HG02623 (cell line): ENCODE measurements around the gene EIF4B.

ENCODE experiments used
- ATAC-seq: cut with Tn5 transposase; IDR thresholded peaks from one replicate; pipeline ENCODE4 v1.9.1; 2021; ENCODE audit warnings: moderate library complexity; ENCODE audit not compliant: unreplicated experiment

The EIF4B gene

GRCh38 chr12:53056901-53057300, 50.6 kb downstream of the EIF4B start:
- ATAC-seq, result no peak

GRCh38 chr12:53057816-53058500, 51.7 kb downstream of the EIF4B start:
- ATAC-seq, result no peak

DNA sequence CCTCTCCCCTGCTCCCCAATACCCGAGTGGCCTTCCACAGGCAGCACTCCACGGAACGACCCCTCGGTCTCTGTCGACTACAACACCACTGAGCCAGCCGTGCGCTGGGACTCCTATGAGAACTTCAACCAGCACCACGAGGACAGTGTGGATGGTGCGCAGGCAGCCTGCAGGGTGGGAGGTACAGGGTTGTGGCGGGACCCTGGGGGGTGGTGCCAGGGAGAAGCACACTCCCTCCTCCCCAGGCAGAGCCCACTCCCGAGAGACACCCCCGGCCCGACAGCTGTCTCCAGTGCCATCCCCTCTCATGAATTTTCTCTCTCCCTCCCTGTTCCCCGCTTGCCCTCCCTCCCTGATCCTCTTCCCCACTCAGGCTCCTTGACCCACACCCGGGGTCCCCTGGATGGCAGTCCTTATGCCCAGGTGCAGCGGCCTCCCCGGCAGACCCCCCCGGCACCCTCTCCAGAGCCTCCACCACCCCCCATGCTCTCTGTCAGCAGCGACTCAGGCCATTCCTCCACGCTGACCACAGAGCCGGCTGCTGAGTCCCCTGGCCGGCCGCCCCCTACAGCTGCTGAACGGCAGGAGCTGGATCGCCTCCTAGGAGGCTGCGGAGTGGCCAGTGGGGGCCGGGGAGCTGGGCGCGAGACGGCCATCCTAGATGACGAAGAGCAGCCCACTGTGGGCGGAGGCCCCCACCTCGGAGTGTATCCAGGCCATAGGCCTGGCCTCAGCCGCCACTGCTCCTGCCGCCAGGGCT, 52.6 kb downstream of the EIF4B start:
- no peak for ATAC-seq

- no peak for ATAC-seq
These were observed 53.3 kb downstream of the EIF4B start for GRCh38 chr12:53059434-53060063.

GRCh38 chr12:53060064-53060720, 53.9 kb downstream of the EIF4B start:
- no peak for ATAC-seq

- no peak for ATAC-seq
These were observed 54.5 kb downstream of the EIF4B start for GRCh38 chr12:53060721-53061276.

GRCh38 chr12:53061404-53062010, 55.3 kb downstream of the EIF4B start:
- no peak for ATAC-seq

- no peak for ATAC-seq
These were observed 56.0 kb downstream of the EIF4B start for GRCh38 chr12:53062011-53062961.

- no peak for ATAC-seq
These were observed 56.9 kb downstream of the EIF4B start for GRCh38 chr12:53062977-53063707.

GRCh38 chr12:53063708-53064612, 57.7 kb downstream of the EIF4B start:
- ATAC-seq, result no peak

DNA sequence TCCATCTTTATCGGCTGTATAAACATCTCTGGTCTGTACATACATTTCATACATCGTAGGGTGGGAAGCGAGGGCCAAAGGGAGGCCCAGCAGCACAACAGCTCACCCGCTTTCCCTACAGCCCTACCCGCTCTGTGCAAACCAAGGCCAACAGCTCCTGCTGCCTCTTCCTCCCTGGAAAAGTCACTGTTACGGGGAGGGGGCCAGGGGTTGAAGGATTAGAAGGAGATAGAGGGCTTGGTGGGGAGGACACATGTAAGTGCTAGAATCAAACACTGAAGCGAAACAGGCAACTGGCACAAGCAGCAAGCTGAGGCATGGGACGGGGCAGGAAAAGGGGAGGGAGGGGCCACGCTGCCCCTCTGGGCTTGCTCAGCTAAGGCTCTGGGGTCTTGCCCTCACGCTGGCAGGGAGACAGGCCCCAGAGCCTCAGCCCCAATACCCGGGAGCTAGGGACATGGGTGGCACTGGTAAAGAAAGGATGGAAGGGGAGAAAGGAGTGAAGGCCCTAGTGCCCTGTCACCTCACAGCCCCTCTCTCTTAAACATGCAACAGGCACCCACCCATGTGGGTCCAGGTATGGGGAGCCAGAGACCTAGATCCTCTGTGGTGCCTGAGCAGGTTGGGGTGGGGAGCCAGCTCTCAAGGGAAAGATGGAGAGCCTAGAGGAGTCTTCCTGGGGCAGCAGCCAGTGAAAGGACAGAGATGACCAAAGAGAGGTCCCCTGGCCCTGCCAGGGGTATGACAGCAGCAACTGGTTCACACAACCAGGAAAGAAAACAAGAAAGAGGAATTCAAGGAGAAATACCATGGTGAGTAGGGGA, 58.6 kb downstream of the EIF4B start:
- no peak for ATAC-seq

DNA sequence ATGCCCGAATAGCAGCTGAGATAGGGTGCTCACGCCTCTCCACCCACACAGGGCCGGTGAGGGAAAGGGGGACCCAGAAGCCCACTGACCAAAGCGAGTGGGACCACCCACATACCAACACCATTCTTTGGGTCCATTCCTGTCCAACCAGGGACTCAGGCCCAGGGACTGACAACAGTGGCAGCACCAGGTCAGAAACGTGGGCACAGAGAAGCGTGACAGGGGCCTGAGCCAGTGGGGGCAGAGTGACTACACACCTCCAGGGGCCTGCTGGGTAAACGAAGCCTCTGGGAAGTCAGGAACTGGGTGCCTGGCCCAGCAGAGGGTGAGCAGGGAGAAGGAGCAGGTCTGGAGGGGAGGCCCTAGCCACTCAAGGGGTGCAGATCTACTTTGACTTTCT, 59.2 kb downstream of the EIF4B start:
- no peak for ATAC-seq

DNA sequence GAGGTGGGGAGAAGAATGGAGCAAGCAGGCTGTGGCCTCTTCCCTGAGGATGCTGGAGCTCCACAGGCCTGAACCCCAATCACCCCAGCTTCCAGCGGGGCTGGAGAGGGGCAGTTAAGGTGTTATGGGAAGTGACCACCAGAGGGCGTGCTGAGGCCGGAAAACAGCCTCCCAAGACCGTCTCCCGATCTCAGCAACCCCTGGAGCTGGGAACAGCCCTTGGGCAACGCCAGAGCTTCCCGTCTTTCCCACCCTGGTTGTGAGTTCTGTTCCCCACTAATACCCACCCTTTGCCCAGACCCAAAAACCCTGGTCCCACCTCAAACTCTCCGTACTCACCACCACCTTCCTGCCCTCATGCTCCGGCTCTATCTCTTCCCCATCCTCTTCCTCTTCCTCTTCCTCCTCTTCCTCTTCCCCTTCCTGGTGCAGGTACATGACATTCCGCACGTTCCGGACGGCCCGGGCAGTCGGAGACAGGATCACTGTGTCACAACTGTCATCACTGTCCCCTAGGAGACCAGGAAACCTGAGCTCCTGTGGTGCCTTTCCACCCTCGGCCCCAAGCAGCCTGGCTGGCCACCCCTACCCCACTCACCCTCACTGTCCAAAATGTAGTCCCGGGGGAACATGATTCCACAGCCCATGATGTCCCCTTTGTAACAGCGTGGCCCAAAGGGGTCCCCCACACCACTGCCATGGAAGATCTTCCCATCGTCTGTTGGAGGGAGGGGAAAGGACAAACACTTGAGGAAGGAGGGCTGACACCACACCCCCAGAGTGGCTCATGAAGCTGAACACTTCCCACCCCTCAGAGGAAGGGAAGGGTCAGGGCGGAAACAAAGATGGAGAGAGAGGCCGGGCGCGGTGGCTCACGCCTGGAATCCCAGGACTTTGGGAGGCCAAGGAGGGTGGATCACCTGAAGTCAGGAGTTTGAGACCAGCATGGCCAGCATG, 60.0 kb downstream of the EIF4B start:
- ATAC-seq, result no peak

DNA sequence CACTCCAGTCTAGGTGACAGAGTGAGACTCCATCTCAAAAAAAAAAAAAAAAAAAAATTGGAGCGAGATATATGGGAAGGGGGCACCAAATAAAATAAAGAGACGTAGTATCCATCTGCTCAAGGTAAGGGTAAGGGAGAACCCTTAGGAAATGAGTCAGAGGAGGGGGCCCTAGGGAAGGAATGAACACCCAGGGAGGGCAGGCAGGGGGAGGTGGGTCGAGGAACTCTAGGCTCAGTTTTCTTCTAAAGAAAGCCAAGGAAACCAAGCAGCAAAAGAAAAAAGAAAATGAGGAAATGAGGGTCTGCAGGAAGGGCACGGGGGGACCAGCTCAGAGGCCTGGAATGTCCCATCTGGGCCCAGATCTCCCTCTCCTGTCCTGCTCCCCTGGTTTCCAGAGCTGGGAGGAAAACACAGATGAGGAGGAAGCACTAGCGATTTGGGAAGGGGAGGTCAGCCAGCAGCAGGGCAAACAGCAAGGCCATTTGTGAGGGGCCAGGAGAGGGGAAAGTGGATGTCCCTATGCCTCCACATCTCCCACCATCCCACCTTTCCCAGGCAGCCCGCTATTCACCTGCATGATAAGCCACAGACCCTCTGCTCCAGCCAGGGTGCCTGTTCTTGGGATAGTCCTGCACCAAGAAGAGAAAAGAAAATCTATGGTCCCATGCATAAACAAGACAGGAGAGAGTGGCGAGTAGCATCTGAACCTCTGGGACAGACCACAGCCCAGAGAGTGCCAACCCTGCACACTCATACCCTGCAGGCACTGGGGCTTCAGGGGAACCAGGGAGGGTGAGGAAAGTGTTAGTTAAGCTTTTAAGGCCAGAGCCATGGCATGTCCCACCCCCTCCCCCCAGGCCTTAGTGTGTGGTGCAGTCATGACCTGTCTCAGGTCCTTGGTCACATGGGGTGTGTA, 61.1 kb downstream of the EIF4B start:
- ATAC-seq, result no peak
